HG03558 (cell line): ENCODE results near the gene C4orf17.
"Not testable (repeated sequence)": the region's sequence is repeated elsewhere in the genome, so short reads cannot be mapped to it uniquely, and the experiment has no call there.

Experiments
- ATAC-seq: cut with Tn5 transposase; IDR thresholded peaks from one replicate; pipeline ENCODE4 v1.9.1; 2021; ENCODE audit warnings: moderate number of reproducible peaks; ENCODE audit not compliant: unreplicated experiment; ENCODE audit errors: extremely low read depth

Gene C4orf17

DNA sequence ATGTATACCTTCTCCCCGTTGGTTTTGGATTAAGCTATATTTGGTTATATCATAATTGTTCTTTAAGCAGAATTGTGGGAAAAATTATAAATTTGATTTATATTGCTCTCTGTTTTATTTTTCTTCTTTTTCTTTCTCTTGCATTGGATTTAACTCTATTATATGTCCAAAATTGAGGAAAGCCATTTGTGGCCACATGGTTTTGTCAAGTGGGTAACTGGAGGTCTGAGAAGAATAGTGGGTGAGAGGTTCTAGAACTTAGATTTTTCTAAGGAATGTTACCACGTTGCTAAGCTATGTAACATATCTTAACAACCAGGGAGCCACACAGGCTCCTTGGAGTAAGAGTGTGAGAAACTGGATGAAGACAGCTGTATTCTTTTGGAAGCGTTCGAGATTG is at the start of gene C4orf17:
TSS of gene C4orf17 (plus strand) at position 301 of the 400 bp plus-strand sequence. CDS start 2,061 bp downstream, outside the sequence.
- ATAC-seq = no peak

DNA sequence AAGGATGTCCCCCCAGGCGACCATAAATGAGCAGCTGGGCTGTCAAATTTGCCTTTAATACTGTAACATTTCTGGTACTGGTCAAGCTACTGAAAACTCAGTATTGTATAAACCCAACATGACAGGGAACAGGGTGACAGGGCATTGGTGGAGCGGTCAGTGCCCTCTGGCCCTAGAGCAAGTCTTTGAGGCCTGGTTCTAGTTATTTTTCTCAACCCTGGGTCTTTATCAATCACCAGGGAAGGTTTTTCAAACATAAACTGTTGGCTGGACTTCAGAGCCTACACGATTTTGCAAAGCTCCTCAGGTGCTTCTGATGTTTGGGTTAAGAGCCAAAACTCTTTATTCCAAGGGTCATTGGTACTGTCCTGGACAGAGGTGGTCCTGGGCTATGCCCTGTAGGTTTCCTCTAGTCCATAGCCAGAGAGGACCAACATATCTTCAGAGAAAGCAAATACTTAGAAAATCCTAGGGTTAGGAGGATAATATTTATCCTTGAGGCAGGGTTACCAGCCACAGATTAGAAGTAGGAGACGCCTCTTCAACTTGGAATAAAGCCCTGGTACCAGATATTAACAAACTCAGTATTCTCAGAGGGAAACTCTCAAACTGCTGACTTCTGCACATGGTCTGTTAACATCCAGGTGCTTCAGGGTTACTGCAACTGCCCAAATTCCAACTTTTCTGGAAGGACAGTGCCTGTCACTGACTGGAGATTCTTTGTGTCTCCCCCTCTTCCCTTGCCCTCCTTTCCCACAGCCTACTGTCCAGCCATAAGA is 49.0 kb upstream of the C4orf17 start:
- no peak for ATAC-seq

DNA sequence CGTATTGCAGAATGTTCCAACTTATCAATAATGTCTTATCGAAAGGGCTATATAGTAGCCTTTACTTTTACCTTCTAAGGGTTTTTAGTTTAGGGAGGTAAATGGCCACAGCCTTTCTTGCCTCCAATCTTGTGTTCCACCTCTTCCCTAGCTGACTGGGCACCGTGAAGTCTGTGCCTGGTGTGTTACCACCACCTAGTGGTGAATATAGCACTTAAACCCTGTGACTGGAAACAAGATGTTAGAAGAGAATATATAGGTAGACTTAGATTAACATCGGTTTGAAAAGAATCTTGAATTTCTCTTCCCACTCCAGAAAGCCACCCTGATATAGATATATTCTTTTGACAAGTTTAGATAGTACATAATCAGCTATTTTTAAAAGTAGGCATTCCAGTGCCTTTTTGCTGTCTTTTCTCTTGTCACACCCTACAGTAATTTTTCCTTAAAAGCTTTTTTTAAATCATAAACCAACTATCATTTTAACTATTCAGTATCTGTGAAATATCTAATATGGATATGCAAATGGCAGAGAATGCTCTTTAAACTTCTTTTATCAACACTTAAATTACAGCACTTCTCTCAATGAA is 47.9 kb upstream of the C4orf17 start:
- peak; percentile 91 for ATAC-seq

DNA sequence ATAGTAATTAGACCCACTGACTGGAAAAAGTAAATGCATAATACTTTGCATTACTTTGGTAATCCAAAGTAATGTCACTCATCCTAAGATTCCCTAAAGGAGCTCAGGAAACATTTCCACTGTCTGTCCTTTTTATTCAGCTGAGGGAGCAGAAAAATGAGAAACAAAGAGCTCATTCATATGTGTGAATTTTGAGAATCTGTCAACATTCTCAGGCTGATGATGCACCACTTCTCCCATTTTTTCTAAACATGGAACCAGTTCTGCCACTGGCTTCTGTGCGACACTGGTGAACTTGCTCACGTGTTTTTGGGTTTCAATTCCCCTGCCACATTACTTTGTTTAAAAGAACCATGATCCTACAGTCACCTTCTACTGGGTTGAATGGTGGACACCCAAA is 47.3 kb upstream of the C4orf17 start:
- no peak for ATAC-seq

DNA sequence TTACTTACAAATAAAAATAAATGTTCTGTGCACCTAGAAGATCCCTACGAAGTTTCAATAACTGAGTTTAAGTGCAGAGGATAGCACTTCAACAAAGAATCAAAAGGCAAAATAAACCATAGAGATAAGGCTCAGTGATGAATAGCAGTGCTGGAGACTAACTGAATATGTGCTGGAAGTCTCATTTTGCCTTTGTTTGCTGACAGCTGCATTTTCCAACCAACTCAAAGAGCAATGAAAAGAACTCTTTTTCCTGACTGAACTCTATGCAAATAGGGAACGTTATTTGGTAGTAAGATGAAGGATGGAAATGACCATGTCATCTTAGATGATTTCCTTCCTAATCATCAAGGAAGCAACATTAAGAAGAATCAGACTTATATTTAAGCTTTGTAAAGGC is 42.9 kb upstream of the C4orf17 start:
- no peak for ATAC-seq

DNA sequence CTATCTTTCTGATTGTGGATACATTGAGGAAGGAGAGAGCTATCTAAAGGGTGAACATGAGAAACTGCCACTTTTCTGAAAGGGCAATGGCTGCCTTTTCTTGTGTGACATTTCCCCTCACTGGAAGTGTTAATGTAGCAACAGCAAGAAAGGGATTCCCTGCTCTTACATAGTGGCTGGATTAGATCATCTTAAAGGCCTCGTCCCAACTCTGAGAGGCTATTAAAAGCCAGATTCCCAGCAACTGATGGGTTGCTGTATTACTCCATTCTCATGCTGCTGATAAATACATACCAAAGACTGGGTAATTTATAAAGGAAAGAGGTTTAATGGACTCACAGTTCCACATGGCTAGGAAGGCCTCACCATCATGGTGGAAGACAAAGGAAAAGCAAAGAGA is 41.9 kb upstream of the C4orf17 start:
- ATAC-seq = no peak

DNA sequence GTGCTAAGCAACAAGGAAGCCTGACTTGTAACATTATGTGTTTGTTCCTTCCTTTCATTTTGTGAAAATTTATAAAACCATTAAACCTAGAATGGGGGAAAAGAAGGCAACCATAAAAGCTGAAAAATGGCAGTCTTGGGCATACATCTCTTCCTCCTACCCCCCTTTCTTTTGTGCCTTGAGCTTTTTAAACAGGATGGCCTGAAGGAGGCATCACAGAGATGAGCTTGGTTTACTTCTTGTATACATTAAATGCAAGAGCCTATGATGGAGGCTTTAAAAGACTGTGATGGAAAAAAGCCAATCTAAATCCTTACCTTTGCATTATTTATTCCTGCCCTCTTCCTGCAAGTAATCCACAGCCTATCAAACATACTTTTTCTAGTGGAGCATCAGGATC is 39.5 kb upstream of the C4orf17 start:
- ATAC-seq = no peak

DNA sequence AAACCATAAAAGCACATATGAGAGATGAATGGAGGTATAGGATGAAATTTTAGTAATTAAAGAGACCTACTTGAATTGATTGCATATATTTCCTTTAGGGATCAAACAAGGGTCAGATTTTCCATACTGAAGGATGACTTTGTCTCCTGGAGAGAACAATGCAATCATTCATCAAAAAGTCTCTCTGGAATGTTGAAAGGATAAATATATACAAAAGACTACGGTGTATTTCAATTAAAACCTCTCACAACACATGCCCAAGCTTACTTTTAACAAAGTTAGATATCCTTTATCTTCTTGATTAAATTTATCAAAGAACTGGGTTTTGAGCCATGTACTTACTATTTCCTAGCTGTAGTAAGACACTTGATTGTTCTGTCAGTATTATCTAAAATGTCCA is 38.9 kb upstream of the C4orf17 start:
- ATAC-seq = no peak

DNA sequence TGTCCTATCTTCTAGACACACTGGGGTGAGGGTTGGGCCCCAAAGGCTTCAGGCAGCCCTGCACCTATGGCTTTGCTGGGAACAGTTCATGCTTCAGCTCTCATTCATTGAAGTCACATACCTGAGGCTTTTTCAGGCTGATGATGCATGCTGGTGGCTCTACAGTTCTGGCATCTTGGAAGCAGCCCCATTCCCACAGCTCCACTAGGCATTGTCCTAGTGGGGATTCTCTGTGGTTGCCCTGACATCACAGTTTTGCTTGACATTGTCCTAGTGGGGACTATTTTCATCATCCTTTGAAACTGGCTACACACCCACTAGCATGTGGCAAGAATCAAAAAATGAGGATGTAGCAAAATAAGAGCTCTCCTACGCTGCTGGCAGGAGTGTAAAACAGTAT is 37.7 kb upstream of the C4orf17 start:
- no peak for ATAC-seq

DNA sequence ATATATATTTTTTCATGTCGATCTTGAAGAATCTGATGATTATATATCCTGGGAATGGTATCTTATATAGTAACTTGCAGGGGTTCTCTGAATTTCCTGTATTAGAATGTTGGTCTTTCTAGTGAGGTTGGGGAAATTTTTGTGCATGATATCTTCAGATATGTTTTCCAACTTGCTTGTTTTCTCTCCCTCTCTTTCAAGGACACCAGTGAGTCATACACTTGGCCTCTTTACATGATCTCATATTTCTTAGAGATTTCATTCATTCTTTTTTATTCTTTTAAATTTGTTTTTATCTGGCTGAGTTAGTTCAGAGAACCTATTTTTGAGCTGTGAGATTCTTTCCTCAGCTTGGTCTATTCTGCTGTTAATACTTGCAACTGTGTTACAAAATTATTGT is 27.2 kb upstream of the C4orf17 start:
- ATAC-seq = no peak

DNA sequence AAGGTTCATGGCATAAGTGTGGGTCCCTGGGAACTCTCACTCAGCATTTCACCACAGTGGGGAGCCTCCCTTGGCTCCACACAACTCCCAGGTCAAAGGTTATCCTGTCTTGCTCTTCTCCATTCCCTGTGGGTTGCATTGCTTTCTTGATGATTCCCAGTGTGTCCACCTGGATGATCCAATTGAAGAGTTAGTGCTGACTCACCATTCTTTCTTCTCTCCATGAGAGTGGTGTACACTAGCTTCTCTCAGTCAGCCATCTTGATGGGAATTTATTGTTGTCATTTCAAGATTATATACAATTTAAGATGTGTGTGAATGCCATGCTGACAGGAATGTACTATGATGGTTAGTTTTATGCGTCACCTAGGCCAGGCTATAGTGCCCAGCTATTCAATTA is 25.6 kb upstream of the C4orf17 start:
- no peak for ATAC-seq

DNA sequence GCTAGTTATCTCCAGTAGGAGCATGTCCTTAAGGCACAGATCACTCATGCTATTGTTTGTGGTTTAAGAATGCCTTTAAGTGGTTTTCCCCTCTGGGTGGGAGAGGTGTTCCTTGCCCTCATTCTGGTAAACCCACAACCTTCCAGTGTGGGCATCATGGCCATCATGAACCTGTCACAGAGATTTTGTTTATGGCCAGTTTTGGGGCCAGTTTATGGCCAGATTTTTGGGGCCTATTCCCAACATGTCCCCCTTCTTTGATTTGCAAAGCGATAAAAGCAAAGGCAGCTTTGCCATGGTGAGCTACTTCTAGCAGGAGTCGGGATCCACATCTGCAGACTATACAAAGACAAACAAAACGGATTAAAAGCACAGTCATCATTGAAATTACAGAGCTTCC is 24.2 kb upstream of the C4orf17 start:
- ATAC-seq = not testable (repeated sequence)

DNA sequence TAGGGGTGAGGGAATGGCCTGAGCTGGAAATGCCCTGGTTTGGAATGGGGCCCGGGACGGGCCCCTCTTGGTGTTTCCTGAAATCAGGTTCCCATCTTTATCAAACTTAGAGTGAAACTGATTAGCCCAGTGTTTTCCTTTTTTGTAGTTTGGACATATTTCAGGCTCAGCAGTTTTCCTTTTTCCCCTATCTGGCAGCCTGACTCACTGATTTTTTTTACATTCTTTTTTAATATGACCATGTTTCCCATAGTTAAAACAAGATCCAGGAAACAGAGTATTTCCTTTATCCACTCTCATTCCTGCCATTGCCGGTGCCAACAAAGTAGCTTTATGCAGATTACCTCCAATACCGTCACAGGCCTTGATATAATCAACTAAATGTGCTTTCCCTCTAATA is 20.5 kb upstream of the C4orf17 start:
- no peak for ATAC-seq

DNA sequence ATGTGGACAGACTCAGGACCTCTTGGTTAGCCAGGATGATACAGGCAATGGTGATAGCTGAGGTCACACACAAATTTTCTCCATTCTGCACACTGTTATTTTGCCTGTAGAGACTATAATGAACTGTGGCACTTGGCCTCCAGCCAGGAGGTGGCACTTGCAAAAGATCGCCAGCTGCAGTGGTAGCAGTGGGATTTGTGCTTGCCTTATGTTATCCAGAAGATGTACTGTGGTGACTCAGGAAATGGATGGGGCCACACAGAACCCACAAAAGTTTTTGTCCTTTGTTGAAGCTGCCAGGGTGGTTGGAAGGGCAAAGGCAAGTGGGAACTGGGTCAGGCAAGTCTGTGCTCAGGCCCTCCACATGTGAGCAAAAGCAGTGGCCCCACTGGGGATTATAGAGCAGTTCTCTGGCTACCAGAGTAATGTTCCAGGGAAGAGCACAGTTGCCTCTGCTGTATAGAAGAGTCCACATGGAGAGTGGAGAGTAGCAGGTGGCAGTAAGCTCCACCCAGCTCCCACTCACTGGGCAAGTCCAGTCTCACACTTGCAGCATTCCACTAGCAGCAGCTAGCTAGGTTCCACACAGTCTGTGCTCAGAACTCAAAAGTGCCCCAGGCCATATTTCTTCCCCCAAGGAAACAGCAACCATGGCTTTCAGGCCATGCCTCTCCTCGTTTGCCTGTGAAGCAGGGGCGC is 5.9 kb upstream of the C4orf17 start:
- no peak for ATAC-seq

DNA sequence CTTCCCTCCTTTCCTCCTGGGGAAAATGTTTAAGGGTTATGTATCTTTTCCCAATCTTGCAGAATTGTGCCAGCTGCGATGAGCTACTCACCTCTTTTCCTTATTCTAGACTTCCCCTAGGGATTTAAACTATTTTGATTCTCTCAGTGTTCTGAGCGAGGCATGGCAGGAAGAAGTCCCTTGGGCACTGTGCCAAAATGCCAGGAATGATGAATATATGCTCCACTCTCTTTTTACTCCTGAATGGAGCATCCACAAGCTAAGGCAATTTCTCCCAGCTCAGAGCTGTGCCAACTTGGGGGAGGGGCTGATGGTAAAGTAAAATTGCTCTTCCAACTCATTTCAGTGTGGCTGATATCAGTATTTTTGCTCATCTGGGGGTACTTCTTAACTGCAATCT is 4.0 kb upstream of the C4orf17 start:
- ATAC-seq = no peak

DNA sequence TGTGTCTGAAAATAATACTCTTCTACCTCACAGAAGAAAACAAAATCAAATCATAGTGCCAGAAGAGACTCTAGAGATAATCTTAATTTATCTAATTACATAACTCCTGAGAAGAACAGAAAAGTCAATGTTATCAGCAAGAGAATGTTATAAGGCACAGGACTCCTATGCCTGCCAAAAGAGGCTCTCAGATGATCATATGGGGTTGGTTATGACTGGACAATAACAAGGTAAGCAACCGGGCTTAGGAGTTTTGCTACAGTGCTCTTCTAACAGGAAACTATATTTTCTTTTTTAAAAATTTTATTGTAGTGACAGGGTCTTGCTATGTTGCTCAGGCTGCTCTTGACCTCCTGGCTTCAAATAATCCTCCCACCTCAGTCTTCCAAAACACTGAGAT is 3.5 kb upstream of the C4orf17 start:
- no peak for ATAC-seq

DNA sequence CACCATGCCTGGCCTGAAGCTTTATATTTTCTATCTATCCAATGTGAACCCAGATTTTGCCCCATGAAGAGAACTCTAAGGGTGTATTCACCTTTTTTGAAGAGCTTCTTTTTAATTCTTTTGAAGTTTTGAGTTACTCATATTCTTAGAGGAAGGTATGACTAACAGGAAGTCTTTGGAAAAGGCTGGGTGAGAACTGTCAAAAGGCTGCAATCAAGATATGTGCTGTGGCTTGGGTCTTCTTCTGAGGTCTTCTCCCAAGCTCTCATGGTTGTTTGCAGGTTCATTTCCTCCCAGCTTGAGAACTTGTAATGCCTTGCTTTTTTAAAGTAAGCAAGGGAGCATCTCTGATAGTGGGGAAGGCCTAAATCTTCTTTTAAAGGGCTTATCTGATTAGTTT is 3.1 kb upstream of the C4orf17 start:
- ATAC-seq = no peak

DNA sequence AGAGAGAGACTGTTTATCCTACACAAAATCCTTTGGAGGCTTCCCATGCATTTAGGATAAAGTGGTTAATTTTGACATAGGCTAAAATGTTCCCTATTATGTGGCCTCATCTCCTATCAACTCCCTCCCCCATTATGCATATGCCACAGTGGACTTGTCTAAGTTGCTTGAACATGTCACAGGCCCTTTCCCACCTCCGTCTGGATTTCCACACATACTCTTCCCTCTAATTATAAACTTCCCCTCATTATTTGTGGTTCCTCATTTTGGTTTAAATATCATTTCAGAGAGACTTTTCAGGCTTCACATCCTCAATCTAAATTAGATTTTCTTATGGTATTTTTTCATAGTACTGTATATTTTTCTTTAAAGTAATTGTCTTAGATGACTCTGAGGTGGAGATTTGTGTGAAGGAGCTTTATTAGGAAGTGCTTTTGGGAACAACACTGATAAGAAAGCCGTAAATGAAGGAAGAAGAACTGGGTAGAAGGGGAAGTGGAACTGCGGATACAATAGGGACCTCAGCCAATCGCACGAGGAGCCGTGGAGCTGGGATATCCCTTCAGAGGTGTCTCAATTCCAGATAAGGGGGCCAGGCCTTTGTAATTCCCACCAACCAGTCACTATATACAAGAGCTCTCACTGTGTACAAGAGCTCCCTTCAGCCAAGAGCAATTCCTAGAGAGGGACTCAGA is 7.9 kb downstream of the C4orf17 start:
- ATAC-seq = no peak

DNA sequence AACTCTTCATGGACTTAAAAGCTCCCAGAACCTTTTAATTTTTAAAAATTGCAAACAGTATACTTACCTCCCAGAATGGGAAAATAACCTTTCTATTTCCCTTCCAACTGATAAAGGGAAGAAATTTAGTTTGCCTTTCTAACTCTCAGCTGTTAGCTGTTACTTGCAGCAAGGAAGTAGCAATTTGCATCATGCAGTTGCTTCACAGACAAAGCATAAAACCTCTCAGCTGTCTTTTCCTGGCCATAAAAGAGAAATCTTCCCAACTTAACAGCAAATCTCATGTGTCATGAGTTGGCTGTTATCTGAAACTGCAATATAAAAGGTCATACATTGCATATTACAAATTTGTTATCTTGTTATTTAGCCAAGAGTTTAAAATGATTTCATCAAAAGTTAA is 18.4 kb downstream of the C4orf17 start:
- no peak for ATAC-seq

DNA sequence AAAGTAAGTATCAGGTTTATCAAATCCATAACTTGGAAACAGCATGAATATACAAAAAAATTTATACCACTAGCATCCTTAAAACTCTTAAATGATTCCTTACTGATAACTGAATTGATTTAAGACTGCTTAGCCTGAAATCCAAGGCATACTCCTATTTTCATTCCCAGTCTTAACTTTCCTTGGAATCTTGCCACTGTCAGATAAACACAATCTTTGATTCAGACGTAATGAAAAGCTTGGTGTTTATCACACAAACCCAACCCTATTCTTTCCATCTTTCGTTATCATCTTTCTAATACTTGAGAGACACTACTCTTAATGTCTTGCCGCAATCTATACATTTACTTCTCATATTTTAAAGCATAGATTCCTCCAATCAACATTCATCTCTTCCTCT is 19.1 kb downstream of the C4orf17 start:
- ATAC-seq = no peak

DNA sequence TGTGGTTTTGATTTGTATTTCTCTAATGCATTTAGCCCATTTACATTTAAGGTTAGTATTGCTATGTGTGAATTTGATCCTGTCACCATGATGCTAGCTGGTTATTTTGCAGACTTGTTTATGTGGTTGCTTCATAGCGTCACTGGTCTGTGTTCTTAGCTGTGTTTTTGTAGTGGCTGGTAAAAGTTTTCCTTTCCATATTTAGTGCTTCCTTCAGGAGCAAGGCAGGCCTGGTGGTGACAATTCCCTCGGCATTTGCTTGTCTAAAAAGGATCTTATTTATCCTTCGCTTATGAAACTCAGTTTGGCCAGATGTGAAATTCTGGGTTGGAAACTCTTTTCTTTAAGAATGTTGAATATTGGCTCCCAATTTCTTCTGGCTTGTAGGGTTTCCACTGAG is 23.9 kb downstream of the C4orf17 start:
- ATAC-seq = not testable (repeated sequence)
